Skeletal muscle satellite cell (primary cell): Measurements from ENCODE around the gene FLT4.

ENCODE experiments used
- H3K27me3 ChIP-seq: 2 replicates; pipeline ENCODE4 v1.7.0; 2013; ENCODE audit warnings: low read length; ENCODE audit not compliant: control insufficient read depth, insufficient read depth
- H3K36me3 ChIP-seq: 2 replicates; pipeline ENCODE4 v1.7.0; 2013; ENCODE audit warnings: mild to moderate bottlenecking, control low read depth, low read length; ENCODE audit not compliant: insufficient read depth
- H3K4me1 ChIP-seq: 2 replicates; pipeline ENCODE4 v1.7.0; 2013; ENCODE audit warnings: low read length; ENCODE audit not compliant: control insufficient read depth, insufficient read depth
- H3K4me2 ChIP-seq: 2 replicates; pipeline ENCODE4 v1.7.0; 2013; ENCODE audit warnings: mild to moderate bottlenecking, low read length
- H3K4me3 ChIP-seq: 2 replicates; pipeline ENCODE4 v1.7.0; 2013; ENCODE audit warnings: low read length
- H3K9ac ChIP-seq: 2 replicates; pipeline ENCODE4 v1.7.0; 2013; ENCODE audit warnings: mild to moderate bottlenecking, low read depth, low read length, moderate library complexity
- H3K9me3 ChIP-seq: replicated peaks from 2 replicates; pipeline ENCODE4 v1.7.0; 2013; ENCODE audit warnings: mild to moderate bottlenecking, control low read depth, low read length

Gene FLT4

DNA sequence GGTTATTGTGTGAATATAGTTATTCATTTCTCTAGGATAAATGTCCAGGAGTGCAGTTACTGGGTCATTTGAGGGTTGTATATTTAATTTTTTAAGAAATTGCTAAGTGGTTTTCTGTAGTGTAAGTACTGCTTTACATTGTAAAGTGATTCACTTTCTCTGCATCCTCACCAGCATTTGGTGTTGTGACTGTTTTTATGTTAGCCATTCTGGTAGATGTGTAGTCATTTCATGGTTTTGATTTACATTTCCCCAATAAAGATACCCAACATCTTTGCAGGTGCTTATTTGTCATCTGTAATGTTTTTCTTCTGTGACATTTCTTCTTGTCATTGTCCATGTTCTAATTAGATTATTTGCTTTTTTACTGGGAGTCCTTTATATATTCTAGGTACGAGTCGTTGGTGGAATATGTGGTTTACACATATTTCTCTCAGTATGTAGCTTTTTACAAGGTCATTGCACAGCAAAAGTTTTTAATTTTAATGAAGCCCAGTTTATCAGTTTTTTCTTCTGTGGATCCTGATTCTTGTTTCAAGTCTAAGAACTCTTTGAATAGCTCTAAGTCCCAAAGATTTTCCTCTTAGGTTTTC is 92.1 kb downstream of the FLT4 start:
- no peaks in the 10 kb centered on the region for H3K4me1 ChIP-seq
- H3K36me3 ChIP-seq = peaks cover 29% of the 10 kb centered on the region
- no peak overlapping the region for H3K9ac ChIP-seq
- H3K4me3 ChIP-seq = no peak overlapping the region
- no peak overlapping the region for H3K4me2 ChIP-seq
- no peaks in the 10 kb centered on the region for H3K9me3 ChIP-seq
- H3K27me3 ChIP-seq = no peaks in the 10 kb centered on the region

DNA sequence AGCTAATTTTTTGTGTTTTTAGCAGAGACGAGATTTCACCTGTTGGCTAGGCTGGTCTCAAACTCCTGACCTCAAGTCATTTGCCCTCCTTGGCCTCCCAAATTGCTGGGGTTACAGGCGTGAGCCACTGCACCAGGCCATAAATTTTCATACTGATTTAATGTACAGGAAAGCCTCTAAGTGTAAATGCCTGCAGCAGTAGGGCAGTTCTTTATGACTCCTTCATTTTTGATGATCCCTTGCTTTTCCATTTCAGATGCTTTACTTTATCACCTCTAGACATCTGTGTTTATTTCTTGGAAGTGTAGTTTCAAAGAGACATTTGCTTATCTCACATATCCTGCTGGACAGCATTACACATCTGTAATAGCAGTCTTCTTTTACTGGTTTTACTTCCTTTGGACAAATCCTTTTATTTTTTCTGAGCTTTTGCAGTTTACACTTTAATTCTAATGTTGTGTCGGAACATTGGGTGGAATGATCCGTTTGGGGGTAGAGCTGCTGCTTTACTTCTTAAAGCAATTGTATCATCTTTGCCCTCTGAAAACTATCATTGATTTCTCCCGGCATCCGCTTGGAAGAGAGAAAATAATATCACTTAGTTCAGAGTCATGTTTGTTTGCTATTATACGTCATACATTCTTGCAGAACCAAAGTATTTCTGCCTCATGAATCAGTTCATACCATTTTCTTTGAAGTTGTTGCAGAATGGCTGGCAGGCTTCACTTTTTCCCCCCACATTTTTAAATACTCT is 94.1 kb downstream of the FLT4 start:
- H3K9ac ChIP-seq = no peak overlapping the region
- no peak overlapping the region for H3K4me2 ChIP-seq
- no peaks in the 10 kb centered on the region for H3K9me3 ChIP-seq
- H3K4me1 ChIP-seq = no peaks in the 10 kb centered on the region
- no peak overlapping the region for H3K4me3 ChIP-seq
- peaks cover 34% of the 10 kb centered on the region for H3K36me3 ChIP-seq
- H3K27me3 ChIP-seq = no peaks in the 10 kb centered on the region

DNA sequence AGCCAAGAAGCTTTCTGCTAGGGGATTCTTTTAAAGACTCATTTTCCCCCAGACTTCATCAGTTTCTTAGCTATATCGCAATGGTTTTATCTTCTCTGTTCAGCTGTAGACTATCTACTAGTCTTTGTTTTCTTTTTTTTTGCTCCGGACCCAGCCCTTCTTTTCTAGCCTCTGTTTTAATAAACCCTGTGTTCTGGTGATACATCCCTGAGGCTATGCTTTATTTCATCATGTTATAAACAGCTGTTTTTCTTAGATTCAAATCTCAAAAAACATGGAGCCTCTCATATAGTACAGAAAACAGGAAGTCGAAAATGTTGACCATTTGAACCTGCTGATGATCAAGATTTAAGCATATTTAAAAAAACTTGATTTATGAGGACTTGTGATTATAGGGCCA is 95.9 kb downstream of the FLT4 start:
- Histone ChIP-seq H3K27me3 (no peaks in the 10 kb centered on the region), H3K36me3 (peaks cover 30% of the 10 kb centered on the region), H3K9ac (no peak overlapping the region), H3K4me1 (no peaks in the 10 kb centered on the region), H3K4me3 (no peak overlapping the region), H3K9me3 (no peaks in the 10 kb centered on the region), H3K4me2 (no peak overlapping the region)
